ENCODE data around the gene WDR73. TPM values are rescaled to one million over a fixed set of nuclear protein-coding genes. Genes with fewer than 3 reads are reported as not detected.

The WDR73 gene
- total and polyA plus RNA-seq, 2 donors (not counting 3 experiments of a cell fraction or from before 2014, with no cell fraction given), result 29.0 to 29.1 TPM

GRCh38 chr15:84621358-84621979, 32.6 kb downstream of the WDR73 start:
- intact Hi-C loops (cut with micrococcal nuclease), result no loop called here
- Histone ChIP-seq H3K4me1 (ENCODE audit: control insufficient read depth, extremely low read depth, insufficient read depth, low read length) (peaks cover 4% of the 10 kb centered on the region), H3K27me3 (ENCODE audit: control insufficient read depth in 2 of 2, insufficient read depth in 2 of 2, low read length in 2 of 2) (no peaks in the 10 kb centered on the region), H2AFZ (ENCODE audit: low read depth, low read length) (no peak overlapping the region), H3K4me2 (ENCODE audit: insufficient read depth, low read length) (no peak overlapping the region), H3K79me2 (ENCODE audit: control insufficient read depth, insufficient read depth, low read length) (no peaks in the 10 kb centered on the region), H3K9me1 (replicated peaks; ENCODE audit: control insufficient read depth, extremely low read depth, insufficient read depth, low read length) (no peaks in the 10 kb centered on the region), H3K36me3 (ENCODE audit: control insufficient read depth in 2 of 2, extremely low read depth in 1 of 2, insufficient read depth in 2 of 2, low read length in 2 of 2) (peaks cover 6 to 24% of the 10 kb centered on the region in 2 experiments), H3K27ac (ENCODE audit: insufficient read depth, low read depth, low read length) (no peak overlapping the region), H3K9me3 (replicated peaks; ENCODE audit: control insufficient read depth, insufficient read depth, low read length) (peaks cover 20% of the 10 kb centered on the region), H3K9ac (replicated peaks; ENCODE audit: extremely low read depth, insufficient read depth, low read length) (no peak overlapping the region), H3K4me3 (replicated peaks in 1 of 3; ENCODE audit: insufficient read depth in 1 of 3, low read depth in 1 of 3, low read length in 3 of 3) (no peak overlapping the region), H4K20me1 (replicated peaks; ENCODE audit: control insufficient read depth, extremely low read depth, insufficient read depth, low read length) (no peaks in the 10 kb centered on the region)
- DNase-seq (ENCODE audit: low read depth, low spot score), result no peak
- FAIRE-seq, result no peak
- ChIA-PET POLR2A (interaction anchor here (1.2 kb wide), 1 partner anchor 9 kb away, joined by 3 read pairs; no protein-coding TSS in a partner anchor), CTCF (interaction anchor here (1.3 kb wide), 1 partner anchor 17 kb away, joined by 3 read pairs; no protein-coding TSS in a partner anchor)
- dilution Hi-C loops (cut with MboI; ENCODE audit: extremely low pct_ligation_motif_present, low sequenced_read_pairs), result no loop called here
- no TSS peak for BruUV-seq (replicated peaks)
- no peak for TF ChIP-seq JUN (IDR thresholded peaks at IDR 0.05; ENCODE audit: borderline replicate concordance, insufficient read depth, insufficient read length, low read depth)
- TF ChIP-seq MYC (IDR thresholded peaks at IDR 0.05; ENCODE audit: low read depth, low read length), result no peak
- TF ChIP-seq, protein P1, sequence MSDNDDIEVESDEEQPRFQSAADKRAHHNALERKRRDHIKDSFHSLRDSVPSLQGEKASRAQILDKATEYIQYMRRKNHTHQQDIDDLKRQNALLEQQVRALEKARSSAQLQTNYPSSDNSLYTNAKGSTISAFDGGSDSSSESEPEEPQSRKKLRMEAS (IDR thresholded peaks at IDR 0.05; ENCODE audit: insufficient read depth, insufficient read length), result no peak
- no peak for TF ChIP-seq CTCF (IDR thresholded peaks at IDR 0.05; ENCODE audit: extremely low read depth in 1 of 2, insufficient read depth in 1 of 2, low read depth in 1 of 2, low read length in 2 of 2)
- TF ChIP-seq FOS (IDR thresholded peaks at IDR 0.05; ENCODE audit: borderline replicate concordance, insufficient read depth, low read length), result no peak
